Measurements from ENCODE around the gene LCOR.

DNA sequence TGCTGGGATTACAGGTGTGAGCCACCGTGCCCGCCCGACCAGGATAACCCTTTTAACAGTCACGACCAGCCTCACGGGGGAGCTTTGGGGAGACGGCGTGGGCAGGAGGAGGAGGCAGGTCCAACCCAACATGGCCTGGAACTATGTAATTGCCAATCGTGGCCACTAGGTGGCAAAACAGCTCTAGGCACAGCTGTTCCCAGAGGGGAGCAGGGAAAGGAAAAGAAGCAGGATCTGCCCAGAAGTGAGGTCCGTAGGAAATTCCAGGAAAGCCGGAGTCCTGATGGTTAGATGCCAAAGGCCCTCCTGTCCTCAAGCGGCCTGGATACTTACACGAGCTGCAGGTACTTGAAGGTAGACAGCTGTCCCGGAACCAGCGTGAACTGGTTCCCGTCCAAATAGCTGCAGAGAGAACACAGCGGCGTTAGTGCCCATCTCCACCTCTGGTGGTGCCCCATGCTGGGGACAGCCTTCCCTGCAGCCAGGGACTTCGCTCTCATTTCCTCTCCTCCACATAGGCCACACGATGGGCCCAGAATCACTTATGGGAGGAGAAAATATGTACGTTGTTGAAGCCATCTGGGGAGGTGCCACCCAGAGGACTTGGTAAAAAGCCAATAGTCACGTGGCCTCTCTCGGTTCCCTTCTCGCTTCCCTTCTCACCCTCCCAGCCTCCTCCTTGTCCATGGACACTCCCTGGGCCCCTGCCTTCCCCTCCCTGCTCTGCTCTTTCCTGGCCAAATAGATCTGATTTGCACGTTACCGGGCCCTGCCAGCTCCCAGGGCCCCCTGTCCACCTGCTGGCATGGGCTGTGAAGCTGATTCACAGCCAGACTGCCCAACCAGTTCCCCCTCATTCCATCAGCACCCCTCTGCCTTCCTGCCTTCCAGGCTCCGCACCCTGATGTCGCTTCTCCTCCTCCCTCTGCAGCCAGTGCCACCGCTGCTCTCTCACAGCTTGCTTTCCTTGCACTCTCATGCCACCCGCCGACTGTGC lies 205.6 kb downstream of the LCOR start:
- TF ChIP-seq, protein P1, sequence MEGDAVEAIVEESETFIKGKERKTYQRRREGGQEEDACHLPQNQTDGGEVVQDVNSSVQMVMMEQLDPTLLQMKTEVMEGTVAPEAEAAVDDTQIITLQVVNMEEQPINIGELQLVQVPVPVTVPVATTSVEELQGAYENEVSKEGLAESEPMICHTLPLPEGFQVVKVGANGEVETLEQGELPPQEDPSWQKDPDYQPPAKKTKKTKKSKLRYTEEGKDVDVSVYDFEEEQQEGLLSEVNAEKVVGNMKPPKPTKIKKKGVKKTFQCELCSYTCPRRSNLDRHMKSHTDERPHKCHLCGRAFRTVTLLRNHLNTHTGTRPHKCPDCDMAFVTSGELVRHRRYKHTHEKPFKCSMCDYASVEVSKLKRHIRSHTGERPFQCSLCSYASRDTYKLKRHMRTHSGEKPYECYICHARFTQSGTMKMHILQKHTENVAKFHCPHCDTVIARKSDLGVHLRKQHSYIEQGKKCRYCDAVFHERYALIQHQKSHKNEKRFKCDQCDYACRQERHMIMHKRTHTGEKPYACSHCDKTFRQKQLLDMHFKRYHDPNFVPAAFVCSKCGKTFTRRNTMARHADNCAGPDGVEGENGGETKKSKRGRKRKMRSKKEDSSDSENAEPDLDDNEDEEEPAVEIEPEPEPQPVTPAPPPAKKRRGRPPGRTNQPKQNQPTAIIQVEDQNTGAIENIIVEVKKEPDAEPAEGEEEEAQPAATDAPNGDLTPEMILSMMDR (IDR thresholded peaks at IDR 0.05), result peak; percentile 63 to 86 (median 78)
- no peak for TF ChIP-seq POLR2A (IDR thresholded peaks at IDR 0.05)

Measured in Peyer's patch (tissue), 4 donors.